ENCODE results near the gene ADAD2.

The ADAD2 gene

DNA sequence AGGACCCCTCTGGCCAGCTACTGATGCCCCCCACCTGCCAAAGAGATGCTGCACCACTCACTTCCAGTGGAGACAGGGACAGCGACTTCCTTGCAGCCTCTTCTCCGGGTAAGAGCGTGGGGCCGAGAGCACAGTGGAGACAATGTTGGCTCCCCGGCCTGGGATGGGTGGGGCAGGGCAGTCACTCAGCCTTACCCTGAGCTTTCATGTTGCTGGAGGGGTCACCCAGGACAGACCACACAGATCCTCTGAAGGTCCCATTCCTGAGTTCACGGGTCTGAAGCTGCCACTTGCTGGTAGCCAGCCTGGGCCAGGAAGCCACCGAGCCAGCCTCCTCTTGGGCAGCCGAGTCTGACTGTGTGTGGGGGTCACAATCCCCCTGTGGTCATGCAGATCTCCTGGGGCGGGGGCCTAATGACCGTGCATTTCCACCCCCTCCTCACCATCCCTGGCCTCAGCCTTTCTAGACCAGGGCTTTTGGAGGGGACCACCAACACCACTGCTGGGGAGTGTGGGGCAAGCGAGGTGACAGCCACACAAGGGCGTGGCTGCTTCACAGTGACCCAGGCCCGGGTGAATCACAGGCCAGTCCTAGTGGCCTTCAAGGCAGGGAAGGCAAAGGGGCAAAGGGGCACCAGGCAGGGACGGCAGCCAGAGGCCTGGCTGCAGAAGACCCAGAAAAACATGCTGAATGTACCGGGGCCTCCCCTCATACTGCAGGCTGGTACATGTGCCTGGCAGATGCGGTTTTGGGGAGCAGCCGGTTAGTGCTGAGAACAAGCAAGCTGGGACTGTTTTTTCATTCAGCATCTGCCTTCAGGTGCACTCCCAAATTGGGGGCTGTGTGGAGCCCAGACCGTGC lies 14.5 kb upstream of the ADAD2 start:
- DNase-seq (ENCODE audit: low spot score) = no peak

DNA sequence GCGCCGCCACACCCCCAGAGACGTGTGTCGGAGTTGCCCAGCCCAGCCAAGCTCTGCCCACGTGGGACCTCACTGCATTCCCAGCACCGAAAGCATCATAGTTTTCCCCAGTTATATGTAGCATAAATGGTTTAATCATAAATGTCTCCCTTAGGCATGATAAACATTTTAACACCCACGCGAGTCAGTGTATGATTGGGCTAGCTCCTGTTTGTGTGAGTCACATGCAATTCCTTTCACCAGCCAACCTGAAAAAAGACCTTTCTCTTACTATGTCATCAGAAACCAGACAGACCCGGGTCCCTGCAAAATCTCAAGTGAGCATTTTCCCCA lies 13.2 kb upstream of the ADAD2 start:
- no peak for DNase-seq (ENCODE audit: low spot score)

DNA sequence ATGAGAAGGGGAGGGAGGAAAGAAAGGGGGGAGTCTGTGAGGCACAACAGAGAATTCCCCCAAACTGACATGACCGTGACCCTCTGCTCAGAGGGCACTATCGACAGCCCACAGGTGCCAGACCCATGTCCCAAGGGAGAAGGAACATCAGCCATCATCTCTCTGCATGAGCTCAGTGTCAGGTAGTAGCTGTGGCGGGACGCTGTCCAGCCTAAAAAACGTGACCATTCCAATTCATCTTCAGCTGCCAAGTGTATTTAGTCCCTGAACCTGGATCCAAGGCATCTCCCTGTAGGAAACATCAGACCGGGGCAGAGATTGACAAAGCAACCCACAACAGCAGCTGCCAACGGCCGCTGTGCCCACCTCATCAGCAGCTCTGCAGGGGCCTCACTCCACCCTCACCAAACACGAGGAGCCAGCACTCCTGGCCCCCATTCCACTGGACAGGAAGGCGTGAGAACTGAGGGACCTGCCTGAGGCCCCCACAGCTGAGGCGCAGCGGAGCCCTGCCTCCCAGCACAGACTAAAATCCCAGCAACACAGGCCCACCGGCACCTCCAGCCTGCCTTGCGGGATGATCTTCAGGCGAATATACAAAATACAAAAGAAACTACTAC lies 12.7 kb upstream of the ADAD2 start:
- no peak for DNase-seq (ENCODE audit: low spot score)

DNA sequence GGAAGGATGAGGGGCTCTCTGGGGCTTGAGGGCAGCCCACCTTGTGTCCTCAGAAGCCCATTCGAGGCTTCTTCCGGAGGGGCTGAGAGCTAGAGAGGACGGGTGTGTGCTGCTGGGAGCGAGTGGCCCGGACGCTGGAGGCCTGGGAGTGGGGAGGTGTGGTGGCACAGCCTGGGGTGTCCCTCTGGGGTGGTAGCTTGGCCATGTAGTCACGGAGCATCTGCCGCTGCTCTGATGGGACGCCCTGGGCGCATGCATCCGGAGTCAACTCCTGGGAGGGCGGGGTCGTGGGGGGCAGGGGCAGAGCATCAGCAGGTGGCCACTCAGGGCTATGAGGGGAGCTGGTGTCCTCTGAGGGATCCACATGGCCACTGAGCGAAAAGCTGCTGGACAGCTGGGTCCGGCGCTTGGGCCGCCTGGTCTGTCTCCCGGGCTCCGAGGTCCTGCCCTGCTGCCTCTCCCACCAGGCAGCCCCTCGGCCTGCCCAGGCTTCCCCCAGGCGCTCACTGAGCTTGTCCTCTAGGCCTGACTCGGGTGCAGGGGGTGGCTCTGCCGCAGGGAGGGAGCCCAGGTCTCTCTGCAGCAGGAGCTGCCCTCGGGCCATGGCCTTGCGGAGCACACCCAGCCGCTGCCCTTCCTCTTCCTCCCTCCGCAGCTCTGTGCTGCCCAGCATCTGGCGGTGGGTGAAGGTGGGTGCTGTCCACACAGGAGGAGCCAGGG lies 11.9 kb upstream of the ADAD2 start:
- no peak for DNase-seq (ENCODE audit: low spot score)

DNA sequence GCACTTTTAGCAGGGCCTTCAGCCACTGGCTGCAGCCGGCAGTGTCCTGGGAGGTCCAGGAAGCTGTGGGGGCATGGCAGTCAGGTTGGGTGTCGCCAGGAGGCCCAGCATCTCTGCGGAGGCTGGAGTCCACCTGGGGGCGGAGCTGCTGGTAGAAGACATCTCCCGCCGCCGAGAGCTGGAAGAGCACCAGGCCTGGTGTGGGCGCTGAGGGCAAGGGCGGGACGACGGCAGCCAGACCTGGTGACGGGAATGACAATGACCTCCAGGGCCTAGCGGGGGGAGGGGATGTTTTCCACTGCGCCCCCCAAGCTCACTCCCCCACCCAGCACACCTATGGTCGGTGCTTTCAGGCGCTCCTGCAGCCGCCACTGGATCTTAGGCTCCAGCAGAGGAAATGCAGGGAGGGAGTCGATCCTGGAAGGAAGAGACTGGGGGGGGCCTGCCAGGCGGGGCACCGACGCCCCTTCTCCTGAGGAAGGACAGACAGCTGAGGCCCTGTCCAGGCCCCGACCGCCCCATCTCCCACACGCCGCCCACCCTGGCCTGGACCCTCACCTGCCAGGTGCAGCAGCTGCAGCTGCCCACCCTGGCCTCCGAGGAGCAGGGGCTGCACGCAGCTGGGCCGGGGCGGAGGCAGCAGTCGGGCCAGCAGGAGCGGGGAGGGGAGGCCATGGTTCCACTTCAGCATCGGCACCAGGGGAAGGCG lies 11.2 kb upstream of the ADAD2 start:
- no peak for DNase-seq (ENCODE audit: low spot score)

DNA sequence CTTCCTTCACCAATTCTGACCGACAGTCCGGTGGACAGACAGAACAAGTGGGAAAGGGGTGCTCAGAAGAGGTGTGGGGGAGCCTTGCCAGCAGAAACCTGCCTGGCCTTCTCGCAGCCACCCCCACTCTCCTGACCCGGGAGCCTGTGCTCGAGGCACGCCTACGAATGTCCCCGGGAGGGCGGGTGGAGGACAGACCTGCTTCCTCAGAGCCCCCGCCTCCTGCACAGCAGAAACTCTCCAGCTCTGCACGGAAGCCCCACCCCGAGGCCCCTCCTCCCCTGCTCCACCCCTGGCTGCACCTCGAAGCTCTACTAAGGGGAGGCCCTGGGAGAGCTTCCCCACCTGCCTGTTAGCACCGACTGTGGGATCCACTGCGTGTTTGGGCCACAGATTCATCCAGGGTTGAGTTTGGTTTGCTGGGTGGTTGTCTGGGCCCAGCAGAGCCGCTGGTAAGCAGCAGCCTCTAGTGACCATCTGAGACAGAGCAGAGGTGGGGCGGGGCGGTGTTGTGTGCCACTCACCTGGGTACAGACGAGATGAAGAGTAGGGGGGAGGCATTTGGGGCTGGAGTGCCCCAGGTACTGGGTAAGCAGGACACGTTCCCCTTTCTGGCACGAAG lies 10.3 kb upstream of the ADAD2 start:
- DNase-seq (ENCODE audit: low spot score) = no peak

DNA sequence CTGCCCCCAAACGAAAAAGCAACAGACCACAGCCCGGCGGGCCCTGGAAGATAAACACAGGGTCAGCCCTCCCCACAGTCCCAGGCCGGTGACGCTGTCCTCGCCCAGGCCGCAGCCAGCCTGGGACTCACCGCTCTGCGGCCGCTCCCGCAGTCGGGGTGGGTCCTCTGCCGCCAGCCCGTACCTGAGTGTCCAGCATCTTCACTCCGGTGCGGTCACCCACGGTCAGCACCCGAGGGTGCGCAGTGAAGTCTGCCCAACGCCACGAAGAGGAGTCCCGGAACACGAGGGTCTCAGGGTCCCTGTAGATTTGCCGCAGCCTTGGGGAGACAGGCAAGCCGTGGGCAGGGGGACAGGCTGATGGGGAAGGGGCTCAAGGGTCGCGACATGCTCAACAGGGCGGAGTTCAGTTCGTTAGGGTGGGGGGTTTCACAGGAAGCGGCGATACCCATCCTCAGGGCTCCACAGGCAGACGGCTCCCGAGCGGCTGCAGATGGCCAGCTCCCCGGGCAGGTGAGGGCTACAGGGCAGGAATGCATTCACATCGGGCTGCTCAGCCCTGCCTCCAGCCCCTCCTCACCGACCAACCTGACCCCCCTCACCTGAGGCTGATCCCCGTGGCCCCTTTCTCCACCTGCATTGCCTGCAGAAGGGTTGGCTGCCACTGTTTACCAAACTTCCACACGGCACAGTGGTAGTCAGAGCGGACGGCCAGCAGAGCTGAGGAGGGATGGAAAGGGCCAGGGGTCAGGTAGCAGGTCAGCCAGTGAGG lies 9.6 kb upstream of the ADAD2 start:
- DNase-seq (ENCODE audit: low spot score) = no peak

DNA sequence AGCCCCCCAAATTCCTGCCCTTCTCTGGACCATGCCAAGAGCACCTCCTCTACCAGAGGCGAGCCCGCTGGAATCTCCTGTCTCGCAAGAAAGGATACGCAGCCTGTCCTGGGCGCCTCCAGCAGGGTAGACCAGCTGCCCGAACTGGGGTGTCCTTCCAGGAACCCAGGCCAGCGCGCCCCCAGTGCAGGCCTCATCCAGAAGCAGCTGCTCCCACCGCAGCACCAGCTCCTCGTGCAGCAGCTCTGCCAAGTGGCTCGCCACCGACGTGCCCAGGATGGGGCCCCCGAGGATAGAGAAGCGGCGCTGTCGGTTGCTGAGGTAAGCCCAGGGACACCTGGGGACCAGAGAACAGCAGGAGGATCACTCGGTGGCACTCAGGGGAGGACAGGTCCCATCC lies 8.9 kb upstream of the ADAD2 start:
- no peak for DNase-seq (ENCODE audit: low spot score)

DNA sequence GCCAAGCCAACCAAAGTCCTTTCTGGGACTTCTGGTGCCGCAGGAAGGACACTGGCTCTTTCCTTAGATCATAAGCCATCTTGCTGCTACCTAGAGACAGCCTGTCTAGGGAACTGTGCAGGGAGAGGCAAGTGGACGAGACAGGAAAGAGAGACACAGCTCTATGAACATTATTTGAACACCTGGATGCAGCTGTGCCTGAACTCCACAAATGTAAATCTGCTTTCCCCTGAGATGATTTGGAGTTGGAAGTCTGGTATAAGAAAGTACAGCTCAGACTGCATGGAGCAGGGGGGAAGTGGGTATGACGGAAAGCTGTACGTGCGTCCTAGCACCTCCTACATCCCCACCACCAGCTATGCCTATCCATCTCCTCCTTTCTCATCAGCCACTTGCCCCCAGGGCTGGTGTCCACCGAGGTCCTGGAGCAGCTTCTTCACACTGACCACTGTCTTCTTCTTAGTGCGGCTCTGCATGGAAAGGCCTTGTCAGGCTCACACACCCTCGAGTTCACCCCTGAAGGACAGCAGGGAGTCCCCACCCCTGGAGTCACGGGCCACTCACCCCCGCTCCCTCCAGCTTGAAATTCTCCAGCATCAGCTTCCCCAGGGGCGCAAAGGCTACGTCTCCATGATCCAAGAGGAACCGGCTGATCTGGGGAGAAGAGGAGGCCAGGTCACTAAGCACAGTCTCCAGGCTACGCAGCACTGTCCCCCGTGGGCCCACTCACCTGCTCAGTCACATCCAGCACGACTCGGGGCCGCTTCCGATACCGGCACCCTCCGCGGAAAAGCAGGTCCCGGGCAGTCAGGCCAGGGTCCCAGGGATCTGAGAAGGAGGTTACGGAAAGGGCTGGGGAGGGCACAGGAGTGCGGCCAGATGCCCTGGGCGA lies 8.0 kb upstream of the ADAD2 start:
- no peak for DNase-seq (ENCODE audit: low spot score)

DNA sequence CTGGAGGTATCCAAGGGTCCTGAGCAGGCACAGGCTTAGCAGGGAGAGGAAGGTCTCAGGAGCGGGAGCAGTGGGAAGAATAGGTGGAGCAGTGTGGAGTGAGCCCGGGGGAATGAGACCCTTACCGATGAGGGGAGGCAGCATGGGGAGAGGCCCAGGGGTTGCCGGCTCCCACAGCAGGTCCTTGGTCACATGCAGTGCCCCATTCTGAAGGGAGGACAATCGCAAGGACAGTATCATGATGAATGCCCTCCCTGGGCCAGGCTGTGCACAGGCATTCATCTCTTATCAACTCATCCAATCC lies 7.4 kb upstream of the ADAD2 start:
- no peak for DNase-seq (ENCODE audit: low spot score)

DNA sequence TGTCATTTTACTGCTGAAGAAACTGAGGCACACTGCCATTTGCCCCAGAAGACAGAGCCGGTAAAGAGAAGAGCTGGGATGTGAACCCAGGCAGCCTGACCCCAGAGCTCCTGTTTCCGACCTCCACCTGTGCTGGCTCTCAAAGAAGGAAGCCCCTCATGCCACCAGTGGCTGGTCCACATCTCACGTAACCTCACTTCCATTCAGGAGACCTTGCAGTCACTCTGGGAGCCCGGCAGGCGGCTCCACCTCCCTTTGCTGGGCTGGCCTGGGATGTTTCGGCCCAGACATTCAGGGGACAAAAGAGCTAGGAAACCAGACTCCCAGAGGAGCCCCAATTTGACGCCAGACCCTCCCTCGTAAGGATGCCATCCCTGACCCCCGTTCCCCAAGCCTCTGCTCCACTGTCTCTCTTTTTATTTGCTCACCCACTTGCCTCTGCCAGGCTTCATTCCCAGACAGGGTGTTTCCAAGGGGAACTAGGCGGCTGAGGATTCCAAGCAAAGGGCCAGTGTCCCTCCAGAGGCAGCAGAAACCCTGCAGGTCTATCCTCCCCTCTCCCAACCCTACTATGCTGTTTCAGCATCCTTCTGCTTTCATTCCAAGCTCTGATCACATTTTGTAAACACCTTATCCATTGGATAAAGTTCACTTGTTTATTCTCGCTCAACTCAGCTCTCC lies 6.9 kb upstream of the ADAD2 start:
- no peak for DNase-seq (ENCODE audit: low spot score)

DNA sequence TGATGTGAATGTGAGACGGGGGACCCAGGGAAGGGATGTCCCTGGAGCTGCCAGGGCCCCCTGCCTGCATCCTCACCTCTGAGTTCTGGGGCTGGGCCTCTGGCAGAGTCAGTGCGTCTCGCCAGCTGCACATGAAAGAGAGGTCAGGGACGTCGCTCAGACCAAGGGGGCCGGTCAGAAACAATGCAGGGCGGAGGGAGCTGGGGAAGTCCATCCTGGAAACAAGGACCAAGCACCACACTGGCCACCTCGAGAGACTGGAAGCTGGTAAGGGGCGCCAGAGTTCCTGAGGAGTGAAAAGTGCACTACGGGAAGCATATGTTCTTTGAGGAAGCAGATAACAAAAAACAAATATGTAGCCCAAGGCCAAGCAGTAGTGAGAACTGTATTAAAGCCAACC lies 6.2 kb upstream of the ADAD2 start:
- peak; percentile 63 for DNase-seq (ENCODE audit: low spot score)

DNA sequence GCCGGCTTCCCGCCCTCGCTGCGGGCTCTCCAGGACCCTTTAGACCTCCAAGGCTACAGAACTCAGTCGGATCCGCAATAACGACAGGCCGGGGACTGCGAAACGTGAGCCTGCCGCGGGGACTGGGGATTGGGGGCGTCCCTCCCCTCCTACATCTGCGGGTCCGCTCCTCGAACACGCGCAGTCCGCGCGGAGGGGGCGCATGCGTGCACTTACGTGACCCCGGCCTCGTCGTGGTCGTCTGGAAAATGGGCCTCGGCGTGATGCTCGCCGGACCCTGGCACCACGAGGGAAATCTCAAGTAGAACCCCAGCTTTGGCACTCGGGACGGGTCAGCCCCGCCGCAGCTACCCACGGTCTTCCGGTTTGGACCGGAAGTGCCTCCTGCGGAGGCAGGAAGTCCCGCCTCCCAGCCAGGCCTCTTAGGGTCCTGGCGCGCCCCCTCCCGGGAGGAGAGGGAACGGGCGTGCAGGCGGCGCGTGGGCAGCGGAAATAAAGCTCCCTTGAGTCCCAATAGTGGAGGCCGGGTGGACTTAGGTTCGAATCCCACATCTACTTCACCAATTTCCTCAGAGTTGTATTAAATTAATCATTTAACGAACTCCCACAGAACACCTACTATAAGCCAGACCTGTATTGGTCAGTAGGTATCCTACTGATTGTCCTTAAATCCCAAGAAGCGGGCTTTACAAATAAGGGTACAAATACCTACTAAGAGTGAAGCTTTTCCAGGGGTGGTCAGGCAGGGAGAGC lies 4.1 kb upstream of the ADAD2 start, which contains the start of gene TAF1C:
Gene TAF1C (minus strand): TSS at position 373 of the 753 bp plus-strand sequence. CDS start 2,069 bp downstream, outside the sequence.
- peak; percentile 91 for DNase-seq (ENCODE audit: low spot score)

DNA sequence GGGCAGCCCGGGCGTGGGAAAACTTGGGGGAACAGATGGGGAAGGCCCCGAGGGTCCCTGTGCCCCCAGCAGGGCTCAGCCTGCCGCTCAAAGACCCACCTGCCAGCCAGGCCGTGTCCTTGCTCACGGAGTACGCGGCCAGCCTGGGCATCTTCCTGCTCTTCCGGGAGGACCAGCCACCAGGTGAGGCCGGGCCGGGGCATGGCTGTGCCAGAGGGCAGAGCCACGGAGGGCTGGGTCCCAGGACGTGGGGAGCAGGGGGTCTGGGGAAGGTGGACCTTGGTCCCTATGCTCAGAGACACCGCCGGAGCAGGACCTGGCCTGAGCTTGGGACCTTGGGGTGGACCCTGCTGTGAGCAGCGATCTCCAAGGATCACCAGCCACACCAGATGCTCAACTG lies 509 bp downstream of the ADAD2 start:
- DNase-seq (ENCODE audit: low spot score) = no peak

DNA sequence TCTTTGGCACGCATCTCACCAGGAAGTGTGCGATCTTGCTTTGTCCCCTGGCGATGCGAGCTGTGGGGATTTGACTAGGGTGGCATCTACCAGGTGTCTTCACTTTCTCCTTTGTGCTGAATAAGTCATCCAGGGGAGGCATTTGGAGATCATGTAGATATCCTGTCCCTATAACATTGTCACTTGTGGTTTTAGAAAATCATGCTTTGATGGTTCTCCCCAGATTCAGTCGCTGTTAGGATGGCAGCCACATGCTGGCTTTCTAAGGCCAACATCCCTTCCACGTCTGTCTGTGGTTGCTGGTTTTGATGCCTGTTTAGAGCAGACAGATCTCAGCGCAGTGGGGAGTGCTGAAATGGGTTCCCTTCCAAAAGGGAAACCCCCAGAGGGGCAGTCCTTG lies 2.5 kb downstream of the ADAD2 start:
- no peak for DNase-seq (ENCODE audit: low spot score)

DNA sequence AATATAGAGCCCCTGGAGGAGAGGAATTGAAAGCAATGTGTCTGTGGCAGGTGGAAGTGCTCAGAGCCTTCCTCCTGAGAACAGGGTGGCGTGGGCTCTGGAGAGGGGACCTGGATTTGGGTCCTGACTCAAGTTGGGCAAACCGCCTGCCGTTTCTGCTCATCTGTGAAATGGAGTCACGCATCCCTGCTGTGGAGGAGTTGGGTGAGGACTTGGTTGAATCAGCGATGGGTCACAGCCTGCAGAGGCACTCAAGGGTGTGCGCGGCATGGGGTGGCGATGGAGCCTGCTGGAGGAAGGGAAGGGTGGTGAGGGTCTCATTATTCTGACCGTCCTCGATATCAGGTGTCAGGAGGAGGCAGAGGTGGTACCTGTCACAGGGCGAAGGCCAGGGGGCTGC lies 3.1 kb downstream of the ADAD2 start:
- no peak for DNase-seq (ENCODE audit: low spot score)

DNA sequence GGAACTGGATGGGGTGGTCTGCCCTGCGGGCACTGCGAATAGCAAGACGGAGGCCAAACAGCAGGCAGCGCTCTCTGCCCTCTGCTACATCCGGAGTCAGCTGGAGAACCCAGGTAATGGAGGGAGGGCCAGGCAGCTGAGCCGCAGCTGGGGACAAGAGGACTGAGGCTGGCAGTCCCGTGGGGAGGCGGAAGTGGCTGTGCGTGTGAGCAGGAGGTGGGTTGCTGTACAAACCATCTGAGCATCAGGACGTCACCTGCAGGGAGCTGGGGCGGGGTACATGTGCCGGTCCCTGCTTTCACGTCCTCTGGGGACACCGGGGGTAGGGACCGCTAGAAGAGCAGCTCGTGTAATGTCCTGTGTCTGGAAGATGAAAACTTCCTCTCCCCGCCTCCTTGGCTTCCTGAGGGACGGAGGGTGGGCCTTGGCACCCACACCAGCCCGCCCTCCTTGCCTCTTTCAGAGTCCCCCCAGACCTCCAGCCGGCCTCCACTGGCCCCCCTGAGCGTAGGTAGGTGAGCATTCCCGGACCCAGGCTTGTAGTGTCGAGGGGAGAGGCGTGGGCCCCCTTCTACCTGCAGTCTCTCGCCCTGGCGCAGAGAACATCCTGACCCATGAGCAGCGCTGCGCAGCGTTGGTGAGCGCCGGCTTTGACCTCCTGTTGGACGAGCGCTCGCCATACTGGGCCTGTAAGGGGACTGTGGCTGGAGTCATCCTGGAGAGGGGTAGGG lies 3.7 kb downstream of the ADAD2 start:
- no peak for DNase-seq (ENCODE audit: low spot score)
